NCI-H446 (cell line): Measurements from ENCODE around the gene TSPAN18.

ENCODE experiments used
- DNase-seq, 2 experiments: peaks; one replicate each; lab custom pipeline; 2025; lab: John Stamatoyannopoulos, UW

TSPAN18 gene

DNA sequence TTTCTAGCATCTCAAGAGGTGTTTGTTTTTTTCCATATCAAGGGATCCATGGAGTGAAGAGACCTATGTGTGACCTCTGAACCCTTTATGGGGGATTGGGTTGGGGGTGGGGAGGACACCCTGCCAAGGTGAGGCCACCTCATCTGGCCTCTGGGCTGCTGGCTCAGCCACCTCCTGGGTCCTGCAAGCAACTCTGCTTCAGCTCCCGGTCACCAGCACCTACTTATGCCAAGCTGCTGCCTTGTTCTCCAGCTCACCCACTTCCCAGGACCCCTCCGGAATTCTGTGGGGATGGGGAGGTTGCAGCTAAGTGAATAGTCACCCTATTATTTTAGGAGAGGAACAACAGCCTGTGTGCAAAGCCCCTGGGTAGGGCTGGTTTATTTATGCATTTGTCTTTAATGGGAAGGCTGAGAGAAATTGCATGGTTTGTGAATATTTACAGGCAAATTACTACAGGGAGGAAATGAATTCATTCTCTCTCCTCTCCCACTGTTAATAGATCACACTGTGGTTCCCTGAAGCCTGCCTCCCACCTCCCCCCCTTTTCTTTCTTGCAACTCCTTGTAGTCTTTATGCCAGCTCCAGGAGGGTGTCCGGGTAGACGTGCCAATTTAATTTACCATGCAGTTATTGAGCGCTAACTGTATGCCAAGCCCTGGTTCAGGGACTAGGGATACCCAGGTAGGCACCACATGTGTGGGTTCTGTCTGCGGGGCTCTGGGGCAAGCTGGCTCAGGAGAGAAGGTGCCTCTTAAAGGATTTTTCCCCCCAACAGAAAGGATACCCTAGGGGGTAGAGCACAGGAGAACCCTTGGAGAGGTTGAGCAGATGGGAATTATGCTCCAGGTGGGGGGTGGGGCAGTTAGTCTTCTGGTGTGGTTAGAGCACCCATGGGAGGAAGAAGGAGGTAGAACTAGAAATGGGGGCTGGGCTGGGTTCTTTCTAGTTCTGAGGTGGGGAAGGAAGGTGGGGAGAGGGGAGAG, 50.7 kb downstream of the TSPAN18 start:
- no peak for DNase-seq

DNA sequence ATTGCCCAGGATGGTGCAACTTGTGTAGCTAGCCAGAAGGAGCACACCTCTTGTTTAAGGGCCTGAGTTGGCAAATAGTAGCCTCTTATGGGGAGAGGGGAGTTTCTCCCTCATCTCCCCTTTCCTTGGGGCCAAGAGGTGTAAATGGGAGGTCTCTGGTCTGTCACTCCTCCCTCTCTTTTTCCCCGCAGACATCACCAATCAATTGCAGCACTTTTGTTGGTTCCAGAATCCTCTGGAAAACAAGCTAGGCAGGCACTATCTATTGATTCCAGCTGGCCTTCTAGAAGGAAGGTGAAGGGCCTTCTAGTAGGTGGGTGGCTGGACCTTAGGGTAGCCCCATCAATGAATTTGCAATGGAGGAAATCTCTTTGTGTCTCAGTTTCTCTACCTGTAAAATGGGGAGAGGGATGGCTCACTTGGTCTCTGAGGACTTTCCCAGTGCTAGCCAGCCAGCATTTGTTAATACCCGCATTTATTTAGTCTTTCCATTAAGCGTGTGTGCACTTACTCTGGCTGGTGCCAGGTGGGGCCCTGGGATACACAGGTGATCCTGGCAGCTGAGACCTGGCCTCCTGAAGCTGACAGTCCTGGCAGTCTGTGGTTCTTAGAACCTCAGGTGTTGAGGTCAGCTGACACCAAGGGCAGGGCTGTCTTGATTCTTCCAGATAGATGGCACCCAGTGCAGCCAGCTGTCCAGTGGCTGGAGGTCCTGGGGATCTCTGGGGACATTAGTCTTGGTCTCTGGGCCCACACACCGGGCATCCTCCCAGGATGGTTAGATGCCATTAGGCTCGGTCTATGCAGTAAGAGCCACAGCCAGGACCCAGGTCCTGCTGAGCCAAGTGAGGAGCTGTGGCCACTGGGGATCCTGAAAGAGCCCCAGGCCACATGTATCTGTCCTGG, 51.7 kb downstream of the TSPAN18 start:
- no peak for DNase-seq

DNA sequence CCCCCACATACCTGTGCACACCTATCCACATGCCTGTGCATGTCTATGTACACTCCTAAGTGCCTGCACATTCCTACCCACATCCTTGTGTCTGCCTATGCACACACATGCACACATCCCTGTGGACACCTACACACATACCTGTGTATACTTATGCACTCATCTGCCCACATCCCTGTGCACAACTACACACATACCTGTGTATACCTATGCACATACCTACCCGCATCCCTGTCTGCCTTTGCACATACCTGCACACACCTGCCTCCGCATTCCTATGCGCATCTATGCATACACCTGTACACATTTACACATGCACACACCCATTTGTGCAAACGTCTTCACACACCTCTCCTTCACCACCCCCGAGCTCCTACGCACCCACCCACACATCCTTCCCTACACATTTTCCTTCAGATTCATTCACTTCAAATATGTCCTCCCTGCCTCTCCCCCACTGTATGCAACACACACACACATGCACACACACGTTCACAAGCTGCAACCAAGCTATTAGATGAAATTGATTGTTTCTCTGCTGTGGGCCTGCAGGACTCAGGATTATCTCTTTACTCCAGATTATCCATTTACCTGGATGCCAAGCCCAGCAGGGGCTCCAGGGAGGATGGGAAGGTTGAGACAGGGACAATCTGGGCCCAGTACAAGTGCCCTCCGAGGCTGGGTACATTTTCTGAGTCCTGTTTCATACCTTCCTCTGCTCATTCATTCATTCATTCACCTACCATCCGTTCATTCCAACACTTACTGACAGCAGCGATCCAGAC, 53.2 kb downstream of the TSPAN18 start:
- DNase-seq: no peak

DNA sequence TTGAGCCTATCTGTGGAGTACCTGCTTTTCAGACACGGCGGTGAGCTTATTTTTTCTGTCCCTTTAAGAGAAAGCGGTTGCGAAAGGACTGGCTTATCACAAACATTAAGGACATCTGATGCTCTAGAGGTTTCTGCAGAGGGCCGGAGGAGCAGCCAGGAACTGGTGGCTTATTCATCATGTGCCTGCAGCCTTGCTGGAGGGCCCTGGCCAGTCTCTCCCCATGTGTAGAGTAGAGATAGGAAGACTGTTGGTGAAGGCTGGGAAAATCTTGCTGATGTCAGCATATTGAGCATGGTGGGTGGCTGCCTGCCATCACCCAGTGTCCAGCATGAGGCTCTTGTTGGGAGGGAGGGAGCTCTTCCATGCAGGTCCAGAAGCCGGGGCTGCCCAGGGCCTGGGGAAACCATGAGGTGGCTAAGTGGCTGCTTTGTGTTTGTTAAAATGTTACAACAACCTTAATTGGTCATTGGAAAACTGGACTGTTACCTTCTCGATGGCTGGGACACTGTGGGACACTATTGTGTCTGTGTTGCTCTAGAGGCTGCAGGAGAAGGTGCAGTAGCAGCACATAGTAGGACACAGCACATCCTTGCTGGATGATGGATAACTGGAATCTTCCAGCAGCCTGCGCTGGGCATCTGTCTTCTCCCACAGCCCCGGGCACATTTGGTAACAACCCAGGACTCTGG, 54.3 kb downstream of the TSPAN18 start:
- no peak for DNase-seq

DNA sequence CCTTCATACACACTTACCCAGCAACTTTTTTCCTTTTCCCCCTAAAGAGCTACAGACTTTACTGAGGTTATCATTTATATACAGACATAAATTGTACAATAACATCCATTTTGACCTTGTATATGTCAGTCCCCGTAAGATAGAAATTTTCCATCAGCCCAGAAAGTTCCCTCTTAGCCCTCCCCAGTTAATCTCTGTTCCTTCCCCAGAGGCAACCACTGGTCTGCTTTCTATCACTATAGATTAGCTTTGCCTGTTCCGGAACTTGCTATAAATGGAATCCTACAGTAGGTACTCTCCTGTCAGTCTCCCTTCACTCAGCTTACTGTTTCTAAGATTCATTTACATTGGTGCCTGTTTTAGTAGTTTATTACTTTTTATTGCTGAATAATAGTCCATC, 54.9 kb downstream of the TSPAN18 start:
- no peak for DNase-seq

DNA sequence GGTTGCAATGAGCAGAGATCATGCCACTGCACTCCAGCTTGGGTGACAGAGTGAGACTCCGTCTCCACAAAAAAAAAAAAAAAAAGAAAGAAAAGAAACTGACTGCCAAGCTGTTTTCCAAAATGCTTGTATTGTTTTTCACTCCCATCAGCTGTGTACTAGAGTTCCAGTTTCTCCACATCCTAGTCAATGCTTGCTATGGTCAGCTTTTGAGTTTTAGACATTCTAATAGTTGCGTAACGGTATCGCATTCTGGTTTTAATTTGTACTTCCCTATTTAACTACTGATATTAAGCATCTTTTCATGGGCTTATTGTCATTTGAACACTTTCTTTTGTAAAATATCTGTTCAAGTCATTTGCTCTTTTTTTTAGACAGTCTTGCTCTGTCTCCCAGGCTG, 55.7 kb downstream of the TSPAN18 start:
- DNase-seq: no peak

DNA sequence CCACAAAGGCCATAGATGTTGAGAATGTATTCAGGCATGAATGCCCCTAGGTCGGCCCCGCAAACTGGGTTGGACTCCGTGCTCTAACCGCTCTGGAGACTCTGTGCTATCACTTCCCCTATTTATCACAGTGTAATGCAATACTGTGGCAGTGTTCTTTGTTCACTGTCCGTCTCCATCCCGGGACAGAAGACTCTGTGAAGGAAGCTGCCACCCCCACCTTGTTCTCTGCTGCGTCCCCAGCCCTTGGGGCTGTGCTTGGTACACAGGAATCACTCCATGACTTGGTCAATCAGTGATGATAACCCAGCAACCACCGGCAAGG, 57.6 kb downstream of the TSPAN18 start:
- DNase-seq: no peak

DNA sequence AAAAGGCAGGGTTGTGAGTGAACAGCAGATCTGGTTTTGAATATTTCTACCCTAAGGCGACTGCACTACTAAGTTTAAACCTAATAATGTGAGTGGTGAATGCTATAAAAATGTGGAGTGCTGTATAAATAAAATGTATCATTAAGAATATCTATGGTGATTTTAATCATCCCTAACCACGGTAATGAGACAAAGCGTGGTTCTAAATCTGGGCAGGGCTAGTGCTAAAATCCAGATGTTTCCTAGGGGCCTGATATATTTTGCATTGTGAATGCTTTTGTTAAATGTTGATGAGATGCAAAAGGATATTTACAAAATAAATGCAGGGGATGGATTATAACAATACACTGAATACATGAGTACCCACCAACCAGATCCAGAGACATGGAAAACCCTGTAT, 58.1 kb downstream of the TSPAN18 start:
- DNase-seq: no peak

DNA sequence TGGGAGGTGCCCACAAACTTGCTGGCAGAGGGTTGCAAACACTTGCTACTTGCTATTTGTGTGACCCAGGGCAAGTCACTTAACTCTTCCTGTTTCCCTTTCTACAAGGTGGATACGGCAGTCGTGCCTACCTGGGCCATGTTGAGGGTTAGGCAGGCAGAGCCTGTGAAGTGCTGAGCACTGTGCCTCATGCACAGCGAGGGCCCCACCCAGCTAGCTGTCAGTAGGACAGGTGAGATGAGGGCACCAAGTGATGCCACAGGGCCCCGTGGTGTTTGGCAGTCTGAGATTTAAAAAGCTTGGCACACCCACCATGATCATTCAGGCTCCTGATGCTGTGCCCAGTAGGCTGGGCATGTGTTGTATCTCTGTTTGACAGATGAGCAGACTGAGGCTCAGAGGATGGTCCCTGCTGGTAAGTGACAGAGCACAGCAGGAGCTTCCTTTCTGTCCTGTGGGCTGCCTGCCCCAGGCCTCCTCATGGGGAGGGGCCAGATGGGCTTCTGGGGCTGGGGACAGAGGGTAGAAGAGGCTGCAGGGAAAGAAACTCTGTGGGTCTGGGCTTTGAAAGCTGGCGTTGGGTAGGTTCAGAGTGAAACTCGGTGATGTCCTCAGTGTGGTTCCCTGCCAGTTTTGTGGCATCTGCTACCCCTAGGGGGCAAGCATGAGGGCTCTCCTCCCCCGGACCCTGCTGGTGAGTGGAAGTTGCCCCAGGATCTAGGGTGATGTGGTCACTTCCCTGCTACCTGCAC, 59.3 kb downstream of the TSPAN18 start:
- peak; percentile 45 to 73 for DNase-seq

DNA sequence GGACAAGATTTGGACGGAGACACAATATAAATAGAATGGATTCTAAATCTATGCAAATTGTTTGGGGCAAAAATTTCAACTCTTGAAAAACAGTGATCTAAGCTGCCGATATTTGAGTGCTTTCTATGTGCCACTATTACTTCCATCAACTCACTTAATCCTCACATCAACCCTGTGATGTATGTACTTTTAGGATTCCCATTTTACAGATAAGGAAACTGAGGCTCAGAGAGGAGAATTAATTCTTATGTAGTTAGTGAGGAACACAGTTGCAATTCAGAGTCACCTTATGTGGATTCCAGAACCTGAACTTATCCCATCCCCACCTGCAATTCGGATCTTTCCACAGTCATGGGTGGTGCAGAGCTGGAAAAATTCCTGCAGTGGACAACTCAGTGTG, 60.3 kb downstream of the TSPAN18 start:
- DNase-seq: no peak

DNA sequence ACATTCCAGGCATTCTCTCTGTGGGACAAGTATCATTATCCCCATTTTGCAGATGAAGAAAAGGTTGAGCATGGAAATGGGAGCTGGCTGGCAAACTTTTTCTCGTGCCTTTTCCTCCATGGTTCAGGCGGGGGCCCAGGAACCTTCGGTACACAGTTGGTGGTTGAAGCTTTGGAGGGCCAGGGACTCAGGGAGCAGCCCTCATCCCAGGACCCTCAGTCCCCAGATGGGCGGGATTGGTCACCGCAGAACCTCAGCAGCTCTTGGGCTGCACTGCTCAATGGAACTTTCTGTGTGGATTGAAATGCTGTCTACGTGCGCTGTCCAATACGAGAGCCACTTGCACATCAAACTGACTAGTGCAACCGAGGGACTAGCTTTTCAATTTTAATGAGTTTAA, 61.2 kb downstream of the TSPAN18 start:
- no peak for DNase-seq

DNA sequence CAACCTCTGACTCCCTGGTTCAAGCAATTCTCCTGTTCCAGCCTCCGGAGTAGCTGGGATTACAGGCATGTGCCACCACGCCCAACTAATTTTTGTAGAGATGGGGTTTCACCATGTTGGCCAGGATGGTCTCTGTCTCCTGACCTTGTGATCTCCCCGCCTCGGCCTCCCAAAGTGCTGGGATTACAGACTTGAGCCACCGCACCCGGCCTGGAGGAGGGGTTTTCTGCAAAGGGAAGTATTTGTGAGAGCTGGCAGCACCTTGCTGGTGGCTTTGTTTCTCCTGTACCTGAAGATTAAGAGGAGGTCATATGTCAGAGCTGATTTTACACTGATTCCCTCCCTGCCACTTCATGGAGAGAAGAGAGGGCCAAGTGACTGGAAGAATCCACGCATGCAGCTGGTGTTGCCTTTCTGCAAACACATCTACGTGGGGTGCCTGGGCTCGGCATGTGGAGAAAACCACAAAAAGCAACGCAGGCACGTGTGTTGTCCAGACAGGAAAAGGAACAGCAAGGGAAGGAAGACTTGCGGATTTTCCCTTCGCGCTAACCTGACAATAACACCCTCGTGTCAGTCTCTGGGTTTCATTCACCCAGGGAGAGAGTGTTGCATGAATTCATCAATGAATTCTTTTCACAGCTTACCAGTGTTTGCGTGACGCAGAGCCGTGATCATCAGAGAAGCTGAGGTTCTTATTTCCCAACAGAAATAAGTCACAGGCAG, 61.9 kb downstream of the TSPAN18 start:
- DNase-seq: no peak

DNA sequence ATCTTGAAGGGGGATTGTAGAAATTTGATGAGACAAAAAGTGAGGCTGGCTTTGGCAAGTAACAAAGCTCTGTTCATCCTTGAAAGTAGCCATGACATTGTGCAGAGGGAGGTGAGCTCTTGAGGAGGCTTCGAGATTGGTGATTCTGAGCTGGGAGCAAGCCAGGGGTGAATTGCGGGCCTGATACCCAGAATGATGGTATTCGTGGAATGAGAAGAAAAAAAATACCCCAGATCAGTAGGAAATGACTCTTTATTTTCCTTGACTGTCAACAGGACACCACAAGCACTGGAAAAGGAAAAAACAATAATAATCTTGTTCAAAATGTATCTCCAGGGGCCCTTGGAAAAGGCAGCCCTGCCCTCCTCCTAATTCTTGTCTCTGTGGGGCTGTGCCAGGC, 62.7 kb downstream of the TSPAN18 start:
- no peak for DNase-seq

DNA sequence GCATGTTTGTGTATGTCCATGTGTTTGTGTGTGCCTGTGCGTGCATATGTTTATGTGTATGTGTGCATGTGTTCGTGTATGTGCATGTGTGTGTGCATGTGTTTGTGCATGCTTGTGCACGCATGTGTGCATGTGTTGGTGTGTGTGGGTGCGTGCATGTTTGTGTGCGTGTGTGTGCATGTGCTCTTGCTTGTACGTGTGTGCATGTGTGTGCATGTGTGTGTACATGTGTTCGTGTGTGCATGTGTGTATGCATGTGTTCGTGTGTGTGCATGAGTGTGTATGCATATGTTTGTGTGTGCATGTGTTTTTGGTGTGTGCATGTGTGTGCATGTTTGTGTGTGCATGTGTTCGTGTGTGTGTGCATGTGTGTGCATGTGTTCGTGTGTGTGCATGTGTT, 63.4 kb downstream of the TSPAN18 start:
- no peak for DNase-seq

DNA sequence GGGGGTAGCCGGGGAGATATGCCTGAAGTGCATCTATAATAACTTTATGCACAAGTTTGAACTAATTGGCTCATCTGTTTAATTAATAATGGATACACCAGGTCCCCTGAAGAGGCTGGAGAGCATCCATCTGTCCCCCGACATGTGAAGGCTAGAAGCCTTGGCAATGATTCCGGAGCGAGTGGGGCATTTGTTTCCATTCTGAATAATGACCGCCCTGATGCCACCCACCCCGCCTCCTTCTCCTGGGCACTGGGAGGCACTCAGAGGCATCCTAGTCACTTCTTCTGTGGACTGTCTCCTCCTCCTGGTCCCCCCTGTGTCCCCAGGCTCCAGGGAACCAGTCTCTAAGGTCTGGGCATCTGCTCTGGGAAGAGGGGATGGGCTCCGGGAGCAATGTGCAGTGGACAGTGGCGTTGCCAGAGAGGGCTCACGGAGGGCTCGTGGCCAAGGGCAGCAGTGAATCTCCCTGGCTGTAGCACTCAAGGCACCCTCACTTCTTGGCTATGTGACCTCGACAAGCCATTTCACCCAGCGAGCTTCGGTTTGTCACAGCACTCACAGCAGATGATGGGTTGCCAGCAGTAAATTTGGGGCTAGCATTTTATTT, 64.7 kb downstream of the TSPAN18 start:
- DNase-seq: peak in 1 of 2 experiments; percentile 60

DNA sequence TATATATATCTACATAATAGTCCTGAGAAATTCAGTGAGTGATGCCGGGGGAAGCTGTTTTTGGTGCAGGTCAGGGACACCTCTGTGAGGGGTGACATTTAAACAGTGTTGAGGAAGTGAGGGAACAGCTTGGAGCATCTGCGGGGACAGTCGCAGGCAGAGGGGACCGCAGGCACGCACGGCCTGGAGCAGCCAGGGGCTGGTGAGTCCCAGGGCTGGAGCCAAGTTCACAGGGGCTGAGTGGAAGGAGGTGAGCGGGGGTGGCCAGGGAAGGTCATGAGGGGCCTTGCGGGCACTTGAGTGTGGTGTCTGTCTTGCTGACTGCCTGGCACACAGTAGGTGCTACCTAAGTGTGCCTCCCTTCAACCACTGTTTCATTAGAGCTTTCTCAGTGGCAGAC, 65.4 kb downstream of the TSPAN18 start:
- no peak for DNase-seq

DNA sequence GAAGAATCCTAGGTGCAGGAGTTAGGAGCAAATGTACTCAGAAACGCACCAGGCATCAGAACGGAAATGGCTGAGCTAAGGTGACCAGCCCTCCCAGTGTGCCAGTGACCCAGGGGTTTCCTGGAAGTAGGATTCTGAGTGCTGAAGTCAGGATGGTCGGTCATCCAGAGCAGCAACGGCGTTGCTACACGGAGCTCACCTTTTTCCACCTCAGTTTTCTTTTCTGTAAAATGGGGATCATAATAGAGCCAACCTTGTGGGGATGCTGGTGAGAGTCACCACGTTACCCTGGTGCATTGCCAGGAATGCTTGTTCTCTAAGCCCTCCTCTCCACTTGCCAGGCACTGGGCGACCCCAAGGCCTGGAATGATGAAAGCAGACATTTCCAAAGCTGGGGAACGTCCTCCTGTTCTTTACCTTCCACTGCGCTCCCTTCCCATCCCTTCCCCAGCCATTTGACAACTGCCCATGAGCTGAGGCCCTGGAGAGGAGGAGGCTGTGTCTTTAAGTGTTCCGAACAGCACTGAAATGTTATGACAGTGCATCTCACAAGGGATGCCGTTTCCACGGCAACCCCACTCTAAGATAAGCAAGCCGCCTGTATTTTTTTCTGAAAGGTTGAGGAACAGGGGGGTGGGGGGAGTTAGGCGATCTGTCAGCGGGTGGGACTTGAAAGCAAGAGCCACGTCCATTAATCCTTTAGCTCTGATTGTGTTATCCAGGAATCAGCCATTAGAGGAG, 66.8 kb downstream of the TSPAN18 start:
- DNase-seq: no peak

DNA sequence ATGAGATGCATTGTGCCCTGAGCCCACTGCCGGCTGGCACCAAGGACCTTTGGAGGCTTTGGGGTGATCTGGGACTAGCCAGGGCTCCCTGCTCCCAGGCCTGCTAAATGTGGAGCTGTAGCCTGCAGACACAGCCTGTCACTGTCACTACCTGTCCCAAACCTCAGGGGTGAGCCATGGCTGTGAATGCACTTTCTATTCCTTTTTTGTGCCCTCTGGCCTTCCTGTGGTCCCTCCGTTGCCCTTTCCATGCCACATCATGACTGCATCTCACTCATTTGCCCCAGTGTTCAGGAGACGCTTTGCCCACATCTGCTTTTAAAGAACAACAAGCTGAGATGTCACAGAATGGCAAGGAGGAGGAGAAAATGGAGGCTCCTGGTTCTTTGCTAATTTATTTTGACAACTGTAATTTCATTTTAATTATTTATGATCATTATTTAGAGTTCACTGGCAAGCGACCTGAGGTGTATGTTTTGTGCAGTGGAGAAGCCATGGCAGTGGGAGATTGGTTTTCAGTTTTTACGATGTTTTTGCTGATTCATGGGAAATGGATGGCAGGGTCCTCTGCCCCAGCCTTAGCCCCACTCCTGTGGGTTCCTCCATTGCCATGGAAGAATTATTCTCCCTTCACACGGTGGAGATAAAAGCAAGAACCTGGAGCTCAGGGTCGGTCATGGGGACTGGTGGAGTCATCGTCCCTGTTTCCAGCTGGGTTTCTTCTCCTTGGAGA, 69.2 kb downstream of the TSPAN18 start:
- DNase-seq: no peak
